Neural progenitor cell (in vitro differentiated cells): ENCODE data around the gene CHMP1A. TPM values are rescaled to one million over a fixed set of nuclear protein-coding genes. Genes with fewer than 3 reads are reported as not detected.
A peak's percentile ranks its signal among the peaks of the same experiment; 100 is the strongest.

Experiments used
- DNase-seq: peaks from one replicate; pipeline ENCODE4 v3.0.0-alpha.2; 2016; ENCODE audit warnings: low spot score
- H2AFZ ChIP-seq: fragments of 200-600 bp; sonication (generic); replicated peaks from 2 replicates; pipeline ENCODE4 v1.6.1; 2016; ENCODE audit warnings: antibody characterized with exemption
- H3F3A ChIP-seq: fragments of 200-600 bp; sonication (generic); 2 replicates; pipeline ENCODE4 v1.6.1; 2016; ENCODE audit warnings: antibody characterized with exemption, low read depth
- H3K27ac ChIP-seq: fragments of 200-600 bp; sonication (generic); 2 replicates; pipeline ENCODE4 v1.5.1; 2016; ENCODE audit warnings: mild to moderate bottlenecking
- H3K27me3 ChIP-seq: fragments of 200-600 bp; sonication (generic); 2 replicates; pipeline ENCODE4 v1.6.1; 2016; ENCODE audit warnings: mild to moderate bottlenecking, moderate library complexity
- H3K36me3 ChIP-seq: fragments of 200-600 bp; sonication (generic); 2 replicates; pipeline ENCODE4 v1.5.1; 2016
- H3K4me1 ChIP-seq: fragments of 200-600 bp; sonication (generic); 2 replicates; pipeline ENCODE4 v1.6.1; 2016; ENCODE audit warnings: mixed run types
- H3K4me2 ChIP-seq: fragments of 200-600 bp; sonication (generic); 2 replicates; pipeline ENCODE4 v1.6.1; 2016
- H3K4me3 ChIP-seq: fragments of 200-600 bp; sonication (generic); 2 replicates; pipeline ENCODE4 v1.5.1; 2016
- H3K79me2 ChIP-seq: fragments of 200-600 bp; sonication (generic); 2 replicates; pipeline ENCODE4 v1.6.1; 2016; ENCODE audit warnings: low read depth
- H3K9ac ChIP-seq: fragments of 200-600 bp; sonication (generic); 2 replicates; pipeline ENCODE4 v1.6.1; 2016
- H3K9me3 ChIP-seq: fragments of 200-600 bp; sonication (generic); 2 replicates; pipeline ENCODE4 v1.5.1; 2016; ENCODE audit warnings: low read depth
- H4K20me1 ChIP-seq: fragments of 200-600 bp; sonication (generic); 2 replicates; pipeline ENCODE4 v1.6.1; 2016; ENCODE audit warnings: low read depth
- H3K27ac Mint-ChIP-seq: 3 replicates; pipeline ENCODE4 v1.8.0; 2021; ENCODE audit warnings: mixed read lengths
- H3K27me3 Mint-ChIP-seq: 2 replicates; pipeline ENCODE4 v1.8.0; 2022; ENCODE audit warnings: low read depth, mild to moderate bottlenecking, inconsistent platforms, moderate library complexity, mixed read lengths; ENCODE audit not compliant: insufficient read depth
- H3K36me3 Mint-ChIP-seq: 3 replicates; pipeline ENCODE4 v1.8.0; 2021; ENCODE audit warnings: mixed read lengths
- H3K4me1 Mint-ChIP-seq: 3 replicates; pipeline ENCODE4 v1.8.0; 2021; ENCODE audit warnings: mixed read lengths
- H3K4me3 Mint-ChIP-seq: 3 replicates; pipeline ENCODE4 v1.8.0; 2021; ENCODE audit warnings: mild to moderate bottlenecking, moderate library complexity, mixed read lengths
- H3K9me3 Mint-ChIP-seq: 3 replicates; pipeline ENCODE4 v1.8.0; 2020; ENCODE audit warnings: mixed read lengths
- CTCF ChIP-seq: fragments of 200-600 bp; sonication (generic); IDR thresholded peaks from 2 replicates; pipeline ENCODE4 v1.5.1; 2017; ENCODE audit warnings: antibody characterized with exemption, mild to moderate bottlenecking
- EZH2 ChIP-seq: fragments of 200-600 bp; sonication (generic); IDR thresholded peaks from 2 replicates; pipeline ENCODE4 v1.6.1; 2017; ENCODE audit warnings: antibody characterized with exemption, mild to moderate bottlenecking, moderate library complexity
- EZH2phosphoT487 ChIP-seq: fragments of 200-600 bp; sonication (generic); IDR thresholded peaks from 2 replicates; pipeline ENCODE4 v1.6.1; 2017; ENCODE audit warnings: antibody characterized with exemption
- total RNA-seq: library from RNA; depleted of rRNA; stranded (reverse); fragments of >200 nt; gene quantifications from 2 replicates; pipeline ENCODE4 v1.2.3, GENCODE V29; 2015; ENCODE audit warnings: low replicate concordance

Gene CHMP1A
- total RNA-seq, 1 donor from 2014 or later, result 34.6 TPM

GRCh38 chr16:89629827-89630610 is 27.5 kb downstream of the CHMP1A start:
- peaks cover 13% of the 10 kb centered on the region for H3K27me3 Mint-ChIP-seq
- Histone ChIP-seq H3F3A (no peaks in the 10 kb centered on the region), H3K9ac (no peak overlapping the region), H2AFZ (no peak overlapping the region), H3K27me3 (peaks cover 18% of the 10 kb centered on the region), H3K79me2 (no peaks in the 10 kb centered on the region), H3K4me3 (no peak overlapping the region), H3K36me3 (no peaks in the 10 kb centered on the region), H3K9me3 (no peaks in the 10 kb centered on the region), H3K4me1 (peaks cover 6% of the 10 kb centered on the region), H3K4me2 (no peak overlapping the region), H3K27ac (no peak overlapping the region), H4K20me1 (no peaks in the 10 kb centered on the region)
- DNase-seq, result no peak
- H3K4me1 Mint-ChIP-seq, result peaks cover 5% of the 10 kb centered on the region
- no peak overlapping the region for H3K4me3 Mint-ChIP-seq
- no peaks in the 10 kb centered on the region for H3K9me3 Mint-ChIP-seq
- H3K36me3 Mint-ChIP-seq, result no peaks in the 10 kb centered on the region
- TF ChIP-seq CTCF (no peak), EZH2 (no peak), EZH2phosphoT487 (no peak)
- H3K27ac Mint-ChIP-seq, result no peak overlapping the region

- no peak for DNase-seq
- H3K4me3 ChIP-seq, result no peak overlapping the region
- H3K27me3 ChIP-seq, result peaks cover 12% of the 10 kb centered on the region
- H3K9ac ChIP-seq, result no peak overlapping the region
- peak overlapping the region; percentile 11 for H3K4me2 ChIP-seq
- Mint-ChIP-seq H3K9me3 (no peaks in the 10 kb centered on the region), H3K4me1 (peaks cover 36% of the 10 kb centered on the region), H3K27ac (no peak overlapping the region), H3K4me3 (no peak overlapping the region), H3K27me3 (peaks cover 6% of the 10 kb centered on the region), H3K36me3 (no peaks in the 10 kb centered on the region)
- no peak for TF ChIP-seq EZH2
- no peak for TF ChIP-seq EZH2phosphoT487
- TF ChIP-seq CTCF, result no peak
- H3F3A ChIP-seq, result peaks cover 18% of the 10 kb centered on the region
- H3K9me3 ChIP-seq, result no peaks in the 10 kb centered on the region
- no peaks in the 10 kb centered on the region for H3K36me3 ChIP-seq
- H2AFZ ChIP-seq, result peak overlapping the region; percentile 77
- H3K27ac ChIP-seq, result no peak overlapping the region
- peaks cover 18% of the 10 kb centered on the region for H3K4me1 ChIP-seq
- no peaks in the 10 kb centered on the region for H3K79me2 ChIP-seq
- H4K20me1 ChIP-seq, result no peaks in the 10 kb centered on the region
These were observed 32.4 kb downstream of the CHMP1A start for GRCh38 chr16:89624777-89625761.

- TF ChIP-seq EZH2 (no peak), CTCF (no peak), EZH2phosphoT487 (no peak)
- H3K9ac ChIP-seq, result no peak overlapping the region
- no peaks in the 10 kb centered on the region for H3K79me2 ChIP-seq
- H3K9me3 Mint-ChIP-seq, result no peaks in the 10 kb centered on the region
- peaks cover 18% of the 10 kb centered on the region for H3K4me1 ChIP-seq
- no peaks in the 10 kb centered on the region for H3K36me3 Mint-ChIP-seq
- peaks cover 12% of the 10 kb centered on the region for H3K27me3 ChIP-seq
- H3K9me3 ChIP-seq, result no peaks in the 10 kb centered on the region
- H2AFZ ChIP-seq, result peak overlapping the region; percentile 70
- no peak overlapping the region for H3K4me3 ChIP-seq
- peaks cover 21% of the 10 kb centered on the region for H3F3A ChIP-seq
- H3K27ac ChIP-seq, result no peak overlapping the region
- no peaks in the 10 kb centered on the region for H4K20me1 ChIP-seq
- no peak overlapping the region for H3K4me2 ChIP-seq
- H3K4me3 Mint-ChIP-seq, result peak overlapping the region; percentile 22
- H3K36me3 ChIP-seq, result no peaks in the 10 kb centered on the region
- peaks cover 8% of the 10 kb centered on the region for H3K27me3 Mint-ChIP-seq
- peaks cover 39% of the 10 kb centered on the region for H3K4me1 Mint-ChIP-seq
- DNase-seq, result no peak
- peak overlapping the region; percentile 82 for H3K27ac Mint-ChIP-seq
These were observed 33.8 kb downstream of the CHMP1A start for GRCh38 chr16:89623511-89624261.
